Loucy (cell line): Measurements from ENCODE around the gene SMPD2.

Experiments used
- CTCF ChIP-seq: fragments of 200-600 bp; sonication (generic); conservative IDR thresholded peaks from 2 replicates; pipeline ENCODE4 v1.5.1; 2014; ENCODE audit warnings: mild to moderate bottlenecking, antibody characterized with exemption, low read length
- EZH2phosphoT487 ChIP-seq: fragments of 200-600 bp; IDR thresholded peaks from 2 replicates; pipeline ENCODE4 v1.6.1; 2018; ENCODE audit warnings: antibody characterized with exemption, mild to moderate bottlenecking, moderate library complexity, borderline replicate concordance

- TF ChIP-seq CTCF (no peak), EZH2phosphoT487 (no peak)
These were observed 18.4 kb downstream of the SMPD2 start for GRCh38 chr6:109458774-109459531.
